ENCODE measurements around the gene PCMTD2.

GRCh38 chr20:64238115-64238825 lies 17.3 kb upstream of the PCMTD2 start:
- TF ChIP-seq CTCF (IDR thresholded peaks at IDR 0.05): no peak
- TF ChIP-seq ZFX (IDR thresholded peaks at IDR 0.05; ENCODE audit: borderline replicate concordance): no peak
